Rectal smooth muscle tissue (tissue), 1 donor: ENCODE data around the gene ELP4.

Source experiments
- H3K27ac ChIP-seq: one replicate; pipeline ENCODE4 v1.7.0; 2013; ENCODE audit warnings: low read depth, low read length, inconsistent platforms
- H3K27me3 ChIP-seq: one replicate; pipeline ENCODE4 v1.7.0; 2013; ENCODE audit warnings: low read length; ENCODE audit not compliant: control insufficient read depth, insufficient read depth
- H3K36me3 ChIP-seq: one replicate; pipeline ENCODE4 v1.7.0; 2013; ENCODE audit warnings: low read length; ENCODE audit not compliant: control insufficient read depth, insufficient read depth
- H3K4me1 ChIP-seq: one replicate; pipeline ENCODE4 v1.7.0; 2013; ENCODE audit warnings: low read length; ENCODE audit not compliant: control insufficient read depth, insufficient read depth
- H3K4me3 ChIP-seq: one replicate; pipeline ENCODE4 v1.7.0; 2013; ENCODE audit warnings: low read length
- H3K9ac ChIP-seq: one replicate; pipeline ENCODE4 v1.7.0; 2013; ENCODE audit warnings: low read length

Gene ELP4

GRCh38 chr11:31817054-31817620 lies 307.6 kb downstream of the ELP4 start:
- no peak overlapping the region for H3K27ac ChIP-seq
- H3K9ac ChIP-seq, result no peak overlapping the region
- no peaks in the 10 kb centered on the region for H3K36me3 ChIP-seq
- H3K4me3 ChIP-seq, result no peak overlapping the region
- peaks cover 8% of the 10 kb centered on the region for H3K4me1 ChIP-seq
- H3K27me3 ChIP-seq, result peaks cover 76% of the 10 kb centered on the region

- peak overlapping the region; percentile 24 for H3K4me3 ChIP-seq
- no peaks in the 10 kb centered on the region for H3K36me3 ChIP-seq
- H3K27ac ChIP-seq, result no peak overlapping the region
- peaks cover 76% of the 10 kb centered on the region for H3K27me3 ChIP-seq
- H3K4me1 ChIP-seq, result peaks cover 3% of the 10 kb centered on the region
- no peak overlapping the region for H3K9ac ChIP-seq
Measured at GRCh38 chr11:31817621-31818424, 308.3 kb downstream of the ELP4 start.

- H3K4me1 ChIP-seq, result peaks cover 3% of the 10 kb centered on the region
- H3K27me3 ChIP-seq, result peaks cover 77% of the 10 kb centered on the region
- no peak overlapping the region for H3K4me3 ChIP-seq
- H3K9ac ChIP-seq, result no peak overlapping the region
- no peak overlapping the region for H3K27ac ChIP-seq
- no peaks in the 10 kb centered on the region for H3K36me3 ChIP-seq
Measured at GRCh38 chr11:31818425-31818755, 308.8 kb downstream of the ELP4 start.

GRCh38 chr11:31818874-31819331 lies 309.3 kb downstream of the ELP4 start:
- Histone ChIP-seq H3K4me1 (peaks cover 3% of the 10 kb centered on the region), H3K9ac (no peak overlapping the region), H3K36me3 (no peaks in the 10 kb centered on the region), H3K27me3 (peaks cover 78% of the 10 kb centered on the region), H3K27ac (no peak overlapping the region), H3K4me3 (no peak overlapping the region)

- Histone ChIP-seq H3K4me3 (no peak overlapping the region), H3K36me3 (no peaks in the 10 kb centered on the region), H3K4me1 (peaks cover 3% of the 10 kb centered on the region), H3K9ac (no peak overlapping the region), H3K27me3 (peaks cover 73% of the 10 kb centered on the region), H3K27ac (no peak overlapping the region)
Measured at GRCh38 chr11:31819621-31820437, 310.3 kb downstream of the ELP4 start.

- no peak overlapping the region for H3K9ac ChIP-seq
- no peaks in the 10 kb centered on the region for H3K36me3 ChIP-seq
- H3K4me1 ChIP-seq, result peaks cover 3% of the 10 kb centered on the region
- H3K27ac ChIP-seq, result no peak overlapping the region
- no peak overlapping the region for H3K4me3 ChIP-seq
- peaks cover 73% of the 10 kb centered on the region for H3K27me3 ChIP-seq
Measured at GRCh38 chr11:31820438-31820818, 310.9 kb downstream of the ELP4 start.

- no peak overlapping the region for H3K27ac ChIP-seq
- peaks cover 70% of the 10 kb centered on the region for H3K27me3 ChIP-seq
- peaks cover 3% of the 10 kb centered on the region for H3K4me1 ChIP-seq
- no peak overlapping the region for H3K4me3 ChIP-seq
- H3K9ac ChIP-seq, result no peak overlapping the region
- H3K36me3 ChIP-seq, result no peaks in the 10 kb centered on the region
Measured at GRCh38 chr11:31821235-31821764, 311.7 kb downstream of the ELP4 start.

- peaks cover 72% of the 10 kb centered on the region for H3K27me3 ChIP-seq
- H3K9ac ChIP-seq, result no peak overlapping the region
- no peak overlapping the region for H3K27ac ChIP-seq
- H3K4me3 ChIP-seq, result no peak overlapping the region
- H3K4me1 ChIP-seq, result peaks cover 3% of the 10 kb centered on the region
- no peaks in the 10 kb centered on the region for H3K36me3 ChIP-seq
Measured at GRCh38 chr11:31821766-31822165, 312.2 kb downstream of the ELP4 start.

- H3K27ac ChIP-seq, result no peak overlapping the region
- H3K4me1 ChIP-seq, result peaks cover 3% of the 10 kb centered on the region
- H3K9ac ChIP-seq, result no peak overlapping the region
- H3K27me3 ChIP-seq, result peaks cover 75% of the 10 kb centered on the region
- no peak overlapping the region for H3K4me3 ChIP-seq
- no peaks in the 10 kb centered on the region for H3K36me3 ChIP-seq
Measured at GRCh38 chr11:31822175-31822926, 312.8 kb downstream of the ELP4 start.

GRCh38 chr11:31822927-31823643 lies 313.5 kb downstream of the ELP4 start:
- Histone ChIP-seq H3K27me3 (peaks cover 71% of the 10 kb centered on the region), H3K9ac (no peak overlapping the region), H3K27ac (no peak overlapping the region), H3K36me3 (no peaks in the 10 kb centered on the region), H3K4me1 (no peaks in the 10 kb centered on the region), H3K4me3 (no peak overlapping the region)

GRCh38 chr11:31823644-31824331 lies 314.2 kb downstream of the ELP4 start:
- Histone ChIP-seq H3K4me3 (no peak overlapping the region), H3K27ac (no peak overlapping the region), H3K27me3 (peaks cover 64% of the 10 kb centered on the region), H3K4me1 (no peaks in the 10 kb centered on the region), H3K36me3 (no peaks in the 10 kb centered on the region), H3K9ac (no peak overlapping the region)
